ENCODE measurements around the gene MXRA8.

DNA sequence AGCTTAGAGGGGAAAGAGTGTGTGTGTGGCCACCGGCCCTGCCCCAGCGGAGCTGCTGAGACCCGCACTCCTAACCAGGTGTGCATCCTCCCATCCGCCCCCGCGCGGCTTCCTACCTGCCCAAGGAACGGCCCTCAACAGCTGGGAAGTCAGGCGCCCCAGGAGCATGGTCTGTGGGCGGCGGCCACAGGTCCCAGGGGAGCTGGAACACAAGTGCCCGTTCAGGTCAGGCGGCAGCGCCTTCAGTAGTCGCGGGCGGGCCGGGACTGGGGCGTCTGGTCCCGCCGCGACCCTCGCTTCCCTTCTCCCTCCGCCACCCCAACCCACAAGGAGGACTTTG lies 16.2 kb upstream of the MXRA8 start:
- no peak for TF ChIP-seq CTCF (IDR thresholded peaks at IDR 0.05)
- no peak for TF ChIP-seq EP300 (IDR thresholded peaks at IDR 0.05)
- TF ChIP-seq POLR2A (IDR thresholded peaks at IDR 0.05) = no peak
- TF ChIP-seq POLR2AphosphoS5 (IDR thresholded peaks at IDR 0.05) = no peak
